HG02973 (cell line): ENCODE data around the gene JAK1.

Experiments used
- ATAC-seq: cut with Tn5 transposase; IDR thresholded peaks from one replicate; pipeline ENCODE4 v1.9.1; 2021; ENCODE audit warnings: moderate library complexity; ENCODE audit not compliant: unreplicated experiment

The JAK1 gene

GRCh38 chr1:64894438-64895196 lies 71.7 kb downstream of the JAK1 start:
- ATAC-seq = no peak

- no peak for ATAC-seq
These were observed 72.4 kb downstream of the JAK1 start for GRCh38 chr1:64893921-64894320.

GRCh38 chr1:64892576-64893573 lies 73.5 kb downstream of the JAK1 start:
- ATAC-seq = no peak

GRCh38 chr1:64891448-64891825 lies 74.9 kb downstream of the JAK1 start:
- no peak for ATAC-seq

GRCh38 chr1:64890699-64891447 lies 75.5 kb downstream of the JAK1 start:
- no peak for ATAC-seq

GRCh38 chr1:64887689-64888217 lies 78.6 kb downstream of the JAK1 start:
- no peak for ATAC-seq

GRCh38 chr1:64886877-64887276 lies 79.5 kb downstream of the JAK1 start:
- ATAC-seq = no peak

GRCh38 chr1:64885648-64886047 lies 80.7 kb downstream of the JAK1 start:
- no peak for ATAC-seq

- ATAC-seq = no peak
These were observed 81.9 kb downstream of the JAK1 start for GRCh38 chr1:64884261-64885040.

- ATAC-seq = no peak
These were observed 83.6 kb downstream of the JAK1 start for GRCh38 chr1:64882574-64883255.

- no peak for ATAC-seq
These were observed 85.1 kb downstream of the JAK1 start for GRCh38 chr1:64881281-64881680.

- ATAC-seq = no peak
These were observed 85.9 kb downstream of the JAK1 start for GRCh38 chr1:64880449-64880848.

- no peak for ATAC-seq
These were observed 87.3 kb downstream of the JAK1 start for GRCh38 chr1:64878931-64879611.

GRCh38 chr1:64878090-64878489 lies 88.3 kb downstream of the JAK1 start:
- no peak for ATAC-seq

GRCh38 chr1:64877598-64877997 lies 88.8 kb downstream of the JAK1 start:
- ATAC-seq = no peak

- no peak for ATAC-seq
These were observed 89.2 kb downstream of the JAK1 start for GRCh38 chr1:64877151-64877550.

GRCh38 chr1:64875606-64876005 lies 90.7 kb downstream of the JAK1 start:
- no peak for ATAC-seq

GRCh38 chr1:64875101-64875500 lies 91.2 kb downstream of the JAK1 start:
- no peak for ATAC-seq

- no peak for ATAC-seq
These were observed 91.7 kb downstream of the JAK1 start for GRCh38 chr1:64874666-64875065.
